ENCODE results near the gene TTC39B. TPM values are rescaled to one million over a fixed set of nuclear protein-coding genes. Genes with fewer than 3 reads are reported as not detected.

TTC39B gene
- total RNA-seq, 6 experiments from 2014 or later: 4.5 to 9.9 (median 7.6) TPM

GRCh38 chr9:15249042-15249818, 57.8 kb downstream of the TTC39B start:
- DNase-seq: no peak
- Histone ChIP-seq H3K9me3 (no peaks in the 10 kb centered on the region), H3K27ac (no peak overlapping the region), H3K27me3 (no peaks in the 10 kb centered on the region), H3K4me3 (no peak overlapping the region), H3K4me1 (no peaks in the 10 kb centered on the region), H3K36me3 (no peaks in the 10 kb centered on the region)
- ATAC-seq: no peak
- WGBS (ENCODE audit: insufficient coverage, low coverage, low lambda C conversion rate, missing lambda C conversion rate): 83% methylated on average over 7 of the region's 7 CpGs
- TF ChIP-seq, protein P1, sequence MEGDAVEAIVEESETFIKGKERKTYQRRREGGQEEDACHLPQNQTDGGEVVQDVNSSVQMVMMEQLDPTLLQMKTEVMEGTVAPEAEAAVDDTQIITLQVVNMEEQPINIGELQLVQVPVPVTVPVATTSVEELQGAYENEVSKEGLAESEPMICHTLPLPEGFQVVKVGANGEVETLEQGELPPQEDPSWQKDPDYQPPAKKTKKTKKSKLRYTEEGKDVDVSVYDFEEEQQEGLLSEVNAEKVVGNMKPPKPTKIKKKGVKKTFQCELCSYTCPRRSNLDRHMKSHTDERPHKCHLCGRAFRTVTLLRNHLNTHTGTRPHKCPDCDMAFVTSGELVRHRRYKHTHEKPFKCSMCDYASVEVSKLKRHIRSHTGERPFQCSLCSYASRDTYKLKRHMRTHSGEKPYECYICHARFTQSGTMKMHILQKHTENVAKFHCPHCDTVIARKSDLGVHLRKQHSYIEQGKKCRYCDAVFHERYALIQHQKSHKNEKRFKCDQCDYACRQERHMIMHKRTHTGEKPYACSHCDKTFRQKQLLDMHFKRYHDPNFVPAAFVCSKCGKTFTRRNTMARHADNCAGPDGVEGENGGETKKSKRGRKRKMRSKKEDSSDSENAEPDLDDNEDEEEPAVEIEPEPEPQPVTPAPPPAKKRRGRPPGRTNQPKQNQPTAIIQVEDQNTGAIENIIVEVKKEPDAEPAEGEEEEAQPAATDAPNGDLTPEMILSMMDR (IDR thresholded peaks at IDR 0.05): no peak
- TF ChIP-seq POLR2A (IDR thresholded peaks at IDR 0.05): no peak
- intact Hi-C loops (cut with DNase I): no loop called here

GRCh38 chr9:15248621-15249020, 58.4 kb downstream of the TTC39B start:
- H3K27ac ChIP-seq: no peak overlapping the region
- DNase-seq (no peak), ATAC-seq (no peak)
- H3K9me3 ChIP-seq: no peaks in the 10 kb centered on the region
- no peak for TF ChIP-seq POLR2A (IDR thresholded peaks at IDR 0.05)
- TF ChIP-seq, protein P1 (IDR thresholded peaks at IDR 0.05): no peak
- no peaks in the 10 kb centered on the region for H3K27me3 ChIP-seq
- intact Hi-C loops (cut with DNase I): no loop called here
- no peak overlapping the region for H3K4me3 ChIP-seq
- WGBS (ENCODE audit: insufficient coverage, low coverage, low lambda C conversion rate, missing lambda C conversion rate): 73% methylated on average over 2 of the region's 2 CpGs
- H3K36me3 ChIP-seq: no peaks in the 10 kb centered on the region
- H3K4me1 ChIP-seq: no peaks in the 10 kb centered on the region

GRCh38 chr9:15248081-15248480, 58.9 kb downstream of the TTC39B start:
- H3K27me3 ChIP-seq: no peaks in the 10 kb centered on the region
- DNase-seq (no peak), ATAC-seq (peak in 2 of 4 donors; percentile 35 to 39)
- no peaks in the 10 kb centered on the region for H3K4me1 ChIP-seq
- H3K9me3 ChIP-seq: no peaks in the 10 kb centered on the region
- H3K4me3 ChIP-seq: no peak overlapping the region
- H3K36me3 ChIP-seq: no peaks in the 10 kb centered on the region
- intact Hi-C loops (cut with DNase I): no loop called here
- no peak for TF ChIP-seq POLR2A (IDR thresholded peaks at IDR 0.05)
- TF ChIP-seq, protein P1 (IDR thresholded peaks at IDR 0.05): no peak
- no peak overlapping the region for H3K27ac ChIP-seq

- Histone ChIP-seq H3K9me3 (no peaks in the 10 kb centered on the region), H3K36me3 (no peaks in the 10 kb centered on the region), H3K4me1 (no peaks in the 10 kb centered on the region), H3K27me3 (no peaks in the 10 kb centered on the region), H3K4me3 (no peak overlapping the region), H3K27ac (no peak overlapping the region)
- no peak for DNase-seq
- ATAC-seq: no peak
- intact Hi-C loops (cut with DNase I): no loop called here
- TF ChIP-seq, protein P1 (IDR thresholded peaks at IDR 0.05): no peak
- no peak for TF ChIP-seq POLR2A (IDR thresholded peaks at IDR 0.05)
Observed at GRCh38 chr9:15246708-15247107, 60.3 kb downstream of the TTC39B start.

GRCh38 chr9:15246243-15246642, 60.8 kb downstream of the TTC39B start:
- DNase-seq (no peak), ATAC-seq (no peak)
- no peaks in the 10 kb centered on the region for H3K27me3 ChIP-seq
- WGBS (ENCODE audit: insufficient coverage, low coverage, low lambda C conversion rate, missing lambda C conversion rate): 86% methylated on average over 1 of the region's 1 CpG
- no peaks in the 10 kb centered on the region for H3K4me1 ChIP-seq
- TF ChIP-seq POLR2A (IDR thresholded peaks at IDR 0.05): no peak
- TF ChIP-seq, protein P1 (IDR thresholded peaks at IDR 0.05): no peak
- no peaks in the 10 kb centered on the region for H3K9me3 ChIP-seq
- H3K27ac ChIP-seq: no peak overlapping the region
- H3K36me3 ChIP-seq: no peaks in the 10 kb centered on the region
- no peak overlapping the region for H3K4me3 ChIP-seq
- intact Hi-C loops (cut with DNase I): no loop called here
